Stimulated activated naive B cell treated with anti-CD40 and anti-IgM and Interleukin-4, amounts not matched to agents 10 μg/mL and 1 μg/mL and 100 μg/mL, for 72 hours (primary cell): ENCODE measurements around the gene WDR88.

ENCODE experiments used
- ATAC-seq, 2 donors: fragments of 150-1000 bp; cut with Tn5 transposase; replicated peaks; 2 replicates each; pipeline ENCODE4 v1.10.0; 2021; ENCODE audit warnings: moderate library complexity in 1 of 2
- DNase-seq: peaks from one replicate; pipeline ENCODE4 v3.0.0; 2021
- H3K27ac Mint-ChIP-seq: one replicate; pipeline ENCODE4 v1.8.0; 2022; ENCODE audit warnings: mild to moderate bottlenecking, mixed read lengths
- H3K27me3 Mint-ChIP-seq, 2 donors: one replicate each; pipeline ENCODE4 v1.8.0; 2022; ENCODE audit warnings: mixed read lengths in 2 of 2
- H3K36me3 Mint-ChIP-seq, 2 donors: one replicate each; pipeline ENCODE4 v1.8.0; 2022; ENCODE audit warnings: mixed read lengths in 2 of 2, mild to moderate bottlenecking in 1 of 2
- H3K4me1 Mint-ChIP-seq, 2 donors: one replicate each; pipeline ENCODE4 v1.8.0; 2022; ENCODE audit warnings: mixed read lengths in 2 of 2, mild to moderate bottlenecking in 1 of 2
- H3K4me3 Mint-ChIP-seq, 2 donors: one replicate each; pipeline ENCODE4 v1.8.0; 2022; ENCODE audit warnings: mild to moderate bottlenecking in 2 of 2, mixed read lengths in 2 of 2, moderate library complexity in 1 of 2
- H3K9me3 Mint-ChIP-seq, 2 donors: one replicate each; pipeline ENCODE4 v1.8.0; 2022; ENCODE audit warnings: mixed read lengths in 2 of 2, mild to moderate bottlenecking in 1 of 2

WDR88 gene

GRCh38 chr19:33132021-33132420, at the start of gene WDR88:
WDR88 (plus strand) TSS chr19:33132114; CDS start chr19:33132170, 56 bp downstream.
- Mint-ChIP-seq H3K36me3 (peaks cover 24 to 27% of the 10 kb centered on the region in 2 donors), H3K27me3 (peaks cover 0 to 5% of the 10 kb centered on the region in 2 donors), H3K9me3 (no peaks in the 10 kb centered on the region), H3K4me1 (peaks cover 2 to 4% of the 10 kb centered on the region in 2 donors), H3K4me3 (no peak within 1 kb of the TSS), H3K27ac (peak within 1 kb of the TSS; percentile 84)
- DNase-seq (no peak), ATAC-seq (no peak)

GRCh38 chr19:33085570-33086128, 46.3 kb upstream of the WDR88 start:
- Mint-ChIP-seq H3K4me3 (no peak overlapping the region), H3K36me3 (peaks cover 15 to 20% of the 10 kb centered on the region in 2 donors), H3K9me3 (no peaks in the 10 kb centered on the region), H3K27me3 (no peaks in the 10 kb centered on the region), H3K27ac (no peak overlapping the region), H3K4me1 (peaks cover 14 to 26% of the 10 kb centered on the region in 2 donors)
- DNase-seq (no peak), ATAC-seq (no peak)

- DNase-seq (no peak), ATAC-seq (no peak)
- no peaks in the 10 kb centered on the region for H3K27me3 Mint-ChIP-seq
- H3K9me3 Mint-ChIP-seq = no peaks in the 10 kb centered on the region
- no peak overlapping the region for H3K27ac Mint-ChIP-seq
- H3K4me1 Mint-ChIP-seq = peaks cover 4 to 17% of the 10 kb centered on the region in 2 donors
- peaks cover 16 to 18% of the 10 kb centered on the region in 2 donors for H3K36me3 Mint-ChIP-seq
- no peak overlapping the region for H3K4me3 Mint-ChIP-seq
Measured at GRCh38 chr19:33086955-33087354, 45.0 kb upstream of the WDR88 start.

- no peak overlapping the region for H3K27ac Mint-ChIP-seq
- ATAC-seq = no peak
- no peaks in the 10 kb centered on the region for H3K27me3 Mint-ChIP-seq
- peaks cover 0 to 14% of the 10 kb centered on the region in 2 donors for H3K4me1 Mint-ChIP-seq
- H3K4me3 Mint-ChIP-seq = no peak overlapping the region
- H3K9me3 Mint-ChIP-seq = no peaks in the 10 kb centered on the region
- DNase-seq = no peak
- H3K36me3 Mint-ChIP-seq = peaks cover 23 to 30% of the 10 kb centered on the region in 2 donors
Measured at GRCh38 chr19:33089010-33089409, 42.9 kb upstream of the WDR88 start.

- Mint-ChIP-seq H3K4me3 (no peak overlapping the region), H3K9me3 (no peaks in the 10 kb centered on the region), H3K4me1 (peaks cover 0 to 3% of the 10 kb centered on the region in 2 donors), H3K36me3 (peaks cover 24 to 36% of the 10 kb centered on the region in 2 donors), H3K27ac (no peak overlapping the region), H3K27me3 (no peaks in the 10 kb centered on the region)
- DNase-seq (no peak), ATAC-seq (no peak)
Measured at GRCh38 chr19:33090179-33090578, 41.7 kb upstream of the WDR88 start.

- Mint-ChIP-seq H3K4me3 (no peak overlapping the region), H3K27me3 (no peaks in the 10 kb centered on the region), H3K36me3 (peaks cover 47 to 59% of the 10 kb centered on the region in 2 donors), H3K4me1 (peaks cover 2 to 4% of the 10 kb centered on the region in 2 donors), H3K27ac (no peak overlapping the region), H3K9me3 (no peaks in the 10 kb centered on the region)
- ATAC-seq = no peak
- no peak for DNase-seq
Measured at GRCh38 chr19:33093420-33094210, 38.3 kb upstream of the WDR88 start.

- ATAC-seq (no peak), DNase-seq (no peak)
- Mint-ChIP-seq H3K4me3 (no peak overlapping the region), H3K9me3 (no peaks in the 10 kb centered on the region), H3K36me3 (peaks cover 46 to 58% of the 10 kb centered on the region in 2 donors), H3K4me1 (peaks cover 4% of the 10 kb centered on the region in 2 donors), H3K27me3 (no peaks in the 10 kb centered on the region), H3K27ac (no peak overlapping the region)
Measured at GRCh38 chr19:33094436-33095067, 37.4 kb upstream of the WDR88 start.

GRCh38 chr19:33096005-33096404, 35.9 kb upstream of the WDR88 start:
- Mint-ChIP-seq H3K9me3 (no peaks in the 10 kb centered on the region), H3K27ac (no peak overlapping the region), H3K4me3 (no peak overlapping the region), H3K36me3 (peaks cover 42 to 50% of the 10 kb centered on the region in 2 donors), H3K27me3 (no peaks in the 10 kb centered on the region), H3K4me1 (peaks cover 4% of the 10 kb centered on the region in 2 donors)
- ATAC-seq = no peak
- no peak for DNase-seq

- no peak overlapping the region for H3K27ac Mint-ChIP-seq
Measured at GRCh38 chr19:33098055-33098534, 33.8 kb upstream of the WDR88 start.

GRCh38 chr19:33100894-33101644, 30.8 kb upstream of the WDR88 start:
- Mint-ChIP-seq H3K4me1 (peaks cover 4% of the 10 kb centered on the region in 2 donors), H3K27ac (no peak overlapping the region), H3K36me3 (peaks cover 49 to 57% of the 10 kb centered on the region in 2 donors), H3K4me3 (no peak overlapping the region), H3K27me3 (no peaks in the 10 kb centered on the region), H3K9me3 (no peaks in the 10 kb centered on the region)
- ATAC-seq (no peak), DNase-seq (no peak)

More at GRCh38 chr19:33098055-33098534, 33.8 kb upstream of the WDR88 start:
- Mint-ChIP-seq H3K4me1 (peaks cover 4% of the 10 kb centered on the region in 2 donors), H3K4me3 (no peak overlapping the region), H3K9me3 (no peaks in the 10 kb centered on the region), H3K27me3 (no peaks in the 10 kb centered on the region), H3K36me3 (peaks cover 50 to 56% of the 10 kb centered on the region in 2 donors)
- DNase-seq = no peak
- no peak for ATAC-seq

GRCh38 chr19:33102893-33103292, 29.0 kb upstream of the WDR88 start:
- Mint-ChIP-seq H3K4me1 (peaks cover 1 to 2% of the 10 kb centered on the region in 2 donors), H3K9me3 (no peaks in the 10 kb centered on the region), H3K27me3 (no peaks in the 10 kb centered on the region), H3K27ac (no peak overlapping the region), H3K4me3 (no peak overlapping the region), H3K36me3 (peaks cover 43 to 55% of the 10 kb centered on the region in 2 donors)
- ATAC-seq = no peak
- DNase-seq = no peak

- no peaks in the 10 kb centered on the region for H3K9me3 Mint-ChIP-seq
- H3K27ac Mint-ChIP-seq = no peak overlapping the region
- ATAC-seq (no peak), DNase-seq (no peak)
- H3K4me3 Mint-ChIP-seq = no peak overlapping the region
- peaks cover 41 to 59% of the 10 kb centered on the region in 2 donors for H3K36me3 Mint-ChIP-seq
- H3K27me3 Mint-ChIP-seq = no peaks in the 10 kb centered on the region
- no peaks in the 10 kb centered on the region for H3K4me1 Mint-ChIP-seq
Measured at GRCh38 chr19:33108161-33108560, 23.8 kb upstream of the WDR88 start.

- no peaks in the 10 kb centered on the region for H3K4me1 Mint-ChIP-seq
- no peaks in the 10 kb centered on the region for H3K27me3 Mint-ChIP-seq
- peaks cover 39 to 61% of the 10 kb centered on the region in 2 donors for H3K36me3 Mint-ChIP-seq
- no peak overlapping the region for H3K27ac Mint-ChIP-seq
- no peaks in the 10 kb centered on the region for H3K9me3 Mint-ChIP-seq
- no peak overlapping the region for H3K4me3 Mint-ChIP-seq
- ATAC-seq (no peak), DNase-seq (no peak)
Measured at GRCh38 chr19:33110137-33110910, 21.6 kb upstream of the WDR88 start.
